Uterus (tissue), 4 donors: ENCODE measurements around the gene MARCHF5. TPM values are rescaled to one million over a fixed set of nuclear protein-coding genes. Genes with fewer than 3 reads are reported as not detected.

ENCODE experiments used
- DNase-seq, 2 donors: peaks; one replicate each; pipeline ENCODE4 v3.0.0-alpha.2; 2019 to 2020
- H3K27ac ChIP-seq, 2 donors: fragments of 200-600 bp; sonication (generic); 1 replicate in 1 of 2; 2 replicates in 1 of 2; pipeline ENCODE4 v1.5.1; 2016 to 2018
- H3K27me3 ChIP-seq, 2 donors: fragments of 200-600 bp; sonication (generic); one replicate each; pipeline ENCODE4 v1.5.1; 2018 to 2019; ENCODE audit warnings: control low read depth in 1 of 2
- H3K36me3 ChIP-seq, 2 donors: fragments of 200-600 bp; sonication (generic); one replicate each; pipeline ENCODE4 v1.5.1; 2019; ENCODE audit warnings: control low read depth in 1 of 2
- H3K4me1 ChIP-seq, 2 donors: fragments of 200-600 bp; sonication (generic); one replicate each; pipeline ENCODE4 v1.5.1; 2018 to 2019; ENCODE audit warnings: control low read depth in 1 of 2
- H3K4me3 ChIP-seq, 2 donors: fragments of 200-600 bp; sonication (generic); 1 replicate in 1 of 2; 2 replicates in 1 of 2; pipeline ENCODE4 v1.5.1; 2018 to 2019; ENCODE audit warnings: mild to moderate bottlenecking in 1 of 2
- H3K9me3 ChIP-seq, 2 donors: fragments of 200-600 bp; sonication (generic); one replicate each; pipeline ENCODE4 v1.5.1; 2019; ENCODE audit warnings: control low read depth in 1 of 2
- POLR2A ChIP-seq, 2 donors: fragments of 450-650 bp; IDR thresholded peaks; one replicate each; pipeline ENCODE4 v1.6.1; 2016; ENCODE audit warnings: antibody characterized with exemption in 2 of 2, mild to moderate bottlenecking in 1 of 2, moderate library complexity in 1 of 2
- intact Hi-C: fragments of 100-400 bp; cut with DNase I; formaldehyde crosslinking; loops from one replicate; pipeline ENCODE4 v1.15.1; 2023; ENCODE audit warnings: low total_unique reads
- total RNA-seq, 4 donors: library from RNA; depleted of rRNA in 3 of 4; stranded (reverse); fragments of >200 nt in 3 of 4; gene quantifications; one replicate each; pipeline versions ENCODE4 v1.1.0 to v1.2.4, GENCODE V29; 2014 to 2023
- TF ChIP-seq, protein P1 (sequence below), 4 experiments: fragments of 200-600 bp in 2 of 4; fragments of 450-650 bp in 2 of 4; sonication (generic) in 2 of 4; IDR thresholded peaks; one replicate each; pipeline ENCODE4 v1.5.1; 2016 to 2019; ENCODE audit warnings: antibody characterized with exemption in 4 of 4, mild to moderate bottlenecking in 2 of 4, moderate library complexity in 1 of 4
- donor health status: DM: yes; HTN: yes; CAD: no.

The MARCHF5 gene
- total RNA-seq, 4 donors from 2014 or later = 2.8 to 43.7 (median 22.9) TPM

DNA sequence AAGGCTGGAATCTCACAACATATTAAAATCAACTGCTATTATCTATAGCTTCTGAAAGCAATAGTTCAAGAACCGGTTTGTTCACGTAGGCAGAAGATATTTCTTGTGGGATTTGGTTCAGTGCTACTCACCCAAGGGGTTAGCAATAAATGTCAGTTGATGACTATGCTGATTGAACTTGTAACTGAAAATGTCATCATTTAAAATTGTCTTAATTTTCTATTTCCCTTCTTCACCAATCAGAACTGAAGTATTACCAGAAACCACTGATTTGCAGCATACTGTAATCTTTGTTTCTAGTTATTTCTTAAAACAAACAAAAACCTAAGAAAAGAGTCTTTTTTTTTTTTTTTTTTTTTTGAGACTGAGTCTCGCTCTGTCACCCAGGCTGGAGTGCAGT, 46.2 kb upstream of the MARCHF5 start:
- Histone ChIP-seq H3K27me3 (no peaks in the 10 kb centered on the region), H3K4me1 (peaks cover 0 to 4% of the 10 kb centered on the region in 2 donors), H3K36me3 (no peaks in the 10 kb centered on the region), H3K9me3 (no peaks in the 10 kb centered on the region), H3K27ac (no peak overlapping the region), H3K4me3 (no peak overlapping the region)
- intact Hi-C loops = no loop called here
- DNase-seq = no peak
- TF ChIP-seq, protein P1, sequence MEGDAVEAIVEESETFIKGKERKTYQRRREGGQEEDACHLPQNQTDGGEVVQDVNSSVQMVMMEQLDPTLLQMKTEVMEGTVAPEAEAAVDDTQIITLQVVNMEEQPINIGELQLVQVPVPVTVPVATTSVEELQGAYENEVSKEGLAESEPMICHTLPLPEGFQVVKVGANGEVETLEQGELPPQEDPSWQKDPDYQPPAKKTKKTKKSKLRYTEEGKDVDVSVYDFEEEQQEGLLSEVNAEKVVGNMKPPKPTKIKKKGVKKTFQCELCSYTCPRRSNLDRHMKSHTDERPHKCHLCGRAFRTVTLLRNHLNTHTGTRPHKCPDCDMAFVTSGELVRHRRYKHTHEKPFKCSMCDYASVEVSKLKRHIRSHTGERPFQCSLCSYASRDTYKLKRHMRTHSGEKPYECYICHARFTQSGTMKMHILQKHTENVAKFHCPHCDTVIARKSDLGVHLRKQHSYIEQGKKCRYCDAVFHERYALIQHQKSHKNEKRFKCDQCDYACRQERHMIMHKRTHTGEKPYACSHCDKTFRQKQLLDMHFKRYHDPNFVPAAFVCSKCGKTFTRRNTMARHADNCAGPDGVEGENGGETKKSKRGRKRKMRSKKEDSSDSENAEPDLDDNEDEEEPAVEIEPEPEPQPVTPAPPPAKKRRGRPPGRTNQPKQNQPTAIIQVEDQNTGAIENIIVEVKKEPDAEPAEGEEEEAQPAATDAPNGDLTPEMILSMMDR (IDR thresholded peaks at IDR 0.05) = no peak
- no peak for TF ChIP-seq POLR2A (IDR thresholded peaks at IDR 0.05)

DNA sequence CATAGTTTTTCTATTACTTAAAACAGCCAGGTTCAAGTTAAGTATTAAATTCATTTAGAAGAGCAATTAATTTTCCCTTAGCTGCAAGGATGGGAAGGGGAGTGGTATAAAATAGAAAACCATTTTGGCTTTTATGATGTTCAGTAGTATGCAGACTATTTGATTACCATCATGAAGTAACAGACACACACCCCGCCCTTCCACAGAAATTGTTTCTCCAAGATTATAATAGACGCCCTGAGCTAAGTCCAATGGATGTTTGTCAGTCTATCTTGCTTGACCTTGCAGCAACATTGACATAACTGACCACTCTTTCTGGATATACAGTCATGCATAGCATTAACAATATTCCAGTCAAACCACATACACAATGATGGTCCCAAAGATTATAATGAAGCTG, 42.4 kb upstream of the MARCHF5 start:
- H3K27ac ChIP-seq = no peak overlapping the region
- intact Hi-C loops = no loop called here
- TF ChIP-seq, protein P1 (IDR thresholded peaks at IDR 0.05) = no peak
- no peak for TF ChIP-seq POLR2A (IDR thresholded peaks at IDR 0.05)
- no peaks in the 10 kb centered on the region for H3K36me3 ChIP-seq
- no peak for DNase-seq
- no peaks in the 10 kb centered on the region for H3K4me1 ChIP-seq
- H3K27me3 ChIP-seq = no peaks in the 10 kb centered on the region
- no peak overlapping the region for H3K4me3 ChIP-seq
- no peaks in the 10 kb centered on the region for H3K9me3 ChIP-seq

DNA sequence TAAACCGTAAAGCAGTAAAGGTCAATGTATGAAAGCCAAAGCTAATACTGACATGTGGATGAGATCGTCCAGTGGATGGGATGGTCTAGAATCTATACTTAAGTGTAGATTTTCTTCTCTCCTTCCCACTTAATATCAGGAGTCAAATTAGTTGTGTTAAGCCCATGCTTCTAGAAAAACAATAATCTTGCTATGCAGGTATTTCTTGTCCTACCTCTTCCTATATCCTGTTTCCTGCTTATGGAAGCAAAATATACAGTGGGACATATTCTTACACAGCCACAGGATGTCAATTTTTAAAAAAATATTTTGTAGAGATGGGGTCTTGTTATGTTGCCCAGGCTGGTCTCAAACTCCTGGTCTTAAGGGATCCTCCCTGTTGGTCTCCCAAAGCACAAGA, 27.6 kb upstream of the MARCHF5 start:
- DNase-seq = no peak
- intact Hi-C loops = no loop called here
- Histone ChIP-seq H3K4me1 (no peaks in the 10 kb centered on the region), H3K4me3 (no peak overlapping the region), H3K27me3 (no peaks in the 10 kb centered on the region), H3K27ac (no peak overlapping the region), H3K36me3 (no peaks in the 10 kb centered on the region), H3K9me3 (no peaks in the 10 kb centered on the region)
- TF ChIP-seq, protein P1 (IDR thresholded peaks at IDR 0.05) = no peak
- no peak for TF ChIP-seq POLR2A (IDR thresholded peaks at IDR 0.05)

DNA sequence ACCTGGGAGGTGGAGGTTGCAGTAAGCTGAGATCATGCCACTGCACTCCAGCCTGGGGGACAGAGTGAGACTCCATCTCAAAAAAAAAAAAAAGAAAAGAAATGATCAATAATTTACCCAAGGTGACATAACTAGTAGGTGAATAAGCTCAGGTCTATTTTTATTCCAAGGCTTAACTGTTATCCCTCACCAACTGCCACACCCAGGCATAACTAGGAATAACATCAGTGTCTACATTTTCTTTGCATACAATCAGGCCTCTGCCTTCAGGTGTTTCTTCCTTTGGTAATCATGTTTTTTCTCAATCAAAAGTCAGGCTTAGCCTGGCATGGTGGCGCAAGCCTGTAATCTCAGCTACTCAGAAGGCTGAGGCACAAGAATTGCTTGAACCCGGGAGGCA, 26.7 kb upstream of the MARCHF5 start:
- no peaks in the 10 kb centered on the region for H3K27me3 ChIP-seq
- no peak for TF ChIP-seq POLR2A (IDR thresholded peaks at IDR 0.05)
- TF ChIP-seq, protein P1 (IDR thresholded peaks at IDR 0.05) = no peak
- no peaks in the 10 kb centered on the region for H3K36me3 ChIP-seq
- no peak for DNase-seq
- no peaks in the 10 kb centered on the region for H3K4me1 ChIP-seq
- no peaks in the 10 kb centered on the region for H3K9me3 ChIP-seq
- intact Hi-C loops = no loop called here
- H3K27ac ChIP-seq = no peak overlapping the region
- no peak overlapping the region for H3K4me3 ChIP-seq

DNA sequence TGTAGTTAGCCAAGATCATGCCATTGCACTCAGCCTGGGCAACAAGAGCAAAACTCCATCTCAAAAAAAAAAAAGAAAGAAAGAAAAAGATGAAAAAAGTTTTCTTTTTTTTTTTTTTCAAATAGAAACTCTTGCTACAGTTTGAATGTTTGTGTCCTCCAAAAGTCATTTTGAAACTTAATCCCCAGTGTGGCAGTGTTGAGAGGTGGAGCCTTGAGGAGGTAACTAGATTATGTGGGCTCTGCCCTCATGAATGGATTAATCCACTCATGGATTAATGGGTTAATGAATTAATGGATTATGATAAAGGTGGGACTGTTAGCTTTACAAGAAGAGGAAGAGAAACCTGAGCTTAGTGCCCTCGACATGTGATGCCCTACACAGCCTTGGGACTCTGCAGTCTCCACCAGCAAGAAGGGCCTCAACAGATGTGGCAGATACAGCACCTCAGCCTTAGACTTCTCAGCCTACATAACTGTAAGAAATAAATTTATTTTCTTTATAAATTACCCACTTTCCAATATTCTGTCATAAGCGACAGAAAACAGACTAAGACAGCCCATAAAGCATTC, 25.2 kb upstream of the MARCHF5 start:
- H3K9me3 ChIP-seq = no peaks in the 10 kb centered on the region
- TF ChIP-seq, protein P1 (IDR thresholded peaks at IDR 0.05) = no peak
- no peak for TF ChIP-seq POLR2A (IDR thresholded peaks at IDR 0.05)
- H3K4me3 ChIP-seq = no peak overlapping the region
- no peaks in the 10 kb centered on the region for H3K27me3 ChIP-seq
- H3K4me1 ChIP-seq = no peaks in the 10 kb centered on the region
- H3K27ac ChIP-seq = no peak overlapping the region
- H3K36me3 ChIP-seq = no peaks in the 10 kb centered on the region
- DNase-seq = no peak
- intact Hi-C loops = no loop called here
